CD4-positive, CD25-positive, alpha-beta regulatory T cell (primary cell): Measurements from ENCODE around the gene MED13L. TPM values are rescaled to one million over a fixed set of nuclear protein-coding genes. Genes with fewer than 3 reads are reported as not detected.

Experiments
- ATAC-seq, 2 donors: fragments of 150-1000 bp; cut with Tn5 transposase; one replicate each; pipeline ENCODE4 v1.10.0; 2021; ENCODE audit warnings: low read depth in 2 of 2, moderate number of reproducible peaks in 2 of 2, moderate library complexity in 1 of 2
- DNase-seq, 3 donors: peaks; one replicate each; pipeline versions ENCODE4 v3.0.0 to v3.0.0-alpha.2; 2012 to 2022; ENCODE audit warnings: mixed read lengths in 1 of 3
- H3K27ac ChIP-seq: one replicate; pipeline ENCODE4 v1.7.0; 2013; ENCODE audit warnings: mild to moderate bottlenecking, low read length; ENCODE audit not compliant: insufficient read depth, poor library complexity, severe bottlenecking
- H3K27me3 ChIP-seq: one replicate; pipeline ENCODE4 v1.7.0; 2013; ENCODE audit warnings: low read length; ENCODE audit not compliant: control insufficient read depth, insufficient read depth
- H3K36me3 ChIP-seq: one replicate; pipeline ENCODE4 v1.7.0; 2013; ENCODE audit warnings: mild to moderate bottlenecking, low read length, moderate library complexity; ENCODE audit not compliant: control insufficient read depth, insufficient read depth
- H3K4me1 ChIP-seq: 2 replicates; pipeline ENCODE4 v1.7.0; 2013; ENCODE audit warnings: mild to moderate bottlenecking, low read length; ENCODE audit not compliant: insufficient read depth, control insufficient read depth, poor library complexity, severe bottlenecking
- H3K4me3 ChIP-seq: one replicate; pipeline ENCODE4 v1.7.0; 2013; ENCODE audit warnings: low read depth, mild to moderate bottlenecking, low read length, moderate library complexity
- H3K9me3 ChIP-seq, 2 experiments: 1 replicate in 1 of 2; 2 replicates in 1 of 2; pipeline ENCODE4 v1.7.0; 2013; ENCODE audit warnings: low read length in 2 of 2, mild to moderate bottlenecking in 1 of 2, moderate library complexity in 1 of 2; ENCODE audit not compliant: control insufficient read depth in 2 of 2
- H3K27ac Mint-ChIP-seq, 3 donors: one replicate each; pipeline ENCODE4 v1.8.0; 2020 to 2022; ENCODE audit warnings: mild to moderate bottlenecking in 3 of 3, mixed read lengths in 3 of 3, moderate library complexity in 2 of 3
- H3K27me3 Mint-ChIP-seq: one replicate; pipeline ENCODE4 v1.8.0; 2022; ENCODE audit warnings: mild to moderate bottlenecking, mixed read lengths
- H3K36me3 Mint-ChIP-seq: one replicate; pipeline ENCODE4 v1.8.0; 2020; ENCODE audit warnings: mixed read lengths
- H3K4me1 Mint-ChIP-seq, 4 donors: one replicate each; pipeline ENCODE4 v1.8.0; 2020 to 2022; ENCODE audit warnings: mixed read lengths in 4 of 4, mild to moderate bottlenecking in 1 of 4
- H3K4me3 Mint-ChIP-seq, 4 donors: one replicate each; pipeline ENCODE4 v1.8.0; 2020 to 2022; ENCODE audit warnings: mild to moderate bottlenecking in 4 of 4, mixed read lengths in 4 of 4, moderate library complexity in 3 of 4
- H3K9me3 Mint-ChIP-seq, 7 donors: one replicate each; pipeline ENCODE4 v1.8.0; 2020 to 2022; ENCODE audit warnings: mixed read lengths in 7 of 7, mild to moderate bottlenecking in 3 of 7, moderate library complexity in 2 of 7
- polyA plus RNA-seq, 4 donors: library from polyadenylated mRNA; unstranded; fragments of 300-500 nt; fragmentation: Illumina TruSeq; gene quantifications; one replicate each; pipeline ENCODE4 v1.2.3, GENCODE V29; 2021
- total RNA-seq: library from RNA; stranded (reverse); gene quantifications from one replicate; pipeline ENCODE4 v1.2.3, GENCODE V29; 2022

Gene MED13L
- total and polyA plus RNA-seq, 5 donors from 2014 or later, result 4.5 to 179 (median 7.0) TPM

DNA sequence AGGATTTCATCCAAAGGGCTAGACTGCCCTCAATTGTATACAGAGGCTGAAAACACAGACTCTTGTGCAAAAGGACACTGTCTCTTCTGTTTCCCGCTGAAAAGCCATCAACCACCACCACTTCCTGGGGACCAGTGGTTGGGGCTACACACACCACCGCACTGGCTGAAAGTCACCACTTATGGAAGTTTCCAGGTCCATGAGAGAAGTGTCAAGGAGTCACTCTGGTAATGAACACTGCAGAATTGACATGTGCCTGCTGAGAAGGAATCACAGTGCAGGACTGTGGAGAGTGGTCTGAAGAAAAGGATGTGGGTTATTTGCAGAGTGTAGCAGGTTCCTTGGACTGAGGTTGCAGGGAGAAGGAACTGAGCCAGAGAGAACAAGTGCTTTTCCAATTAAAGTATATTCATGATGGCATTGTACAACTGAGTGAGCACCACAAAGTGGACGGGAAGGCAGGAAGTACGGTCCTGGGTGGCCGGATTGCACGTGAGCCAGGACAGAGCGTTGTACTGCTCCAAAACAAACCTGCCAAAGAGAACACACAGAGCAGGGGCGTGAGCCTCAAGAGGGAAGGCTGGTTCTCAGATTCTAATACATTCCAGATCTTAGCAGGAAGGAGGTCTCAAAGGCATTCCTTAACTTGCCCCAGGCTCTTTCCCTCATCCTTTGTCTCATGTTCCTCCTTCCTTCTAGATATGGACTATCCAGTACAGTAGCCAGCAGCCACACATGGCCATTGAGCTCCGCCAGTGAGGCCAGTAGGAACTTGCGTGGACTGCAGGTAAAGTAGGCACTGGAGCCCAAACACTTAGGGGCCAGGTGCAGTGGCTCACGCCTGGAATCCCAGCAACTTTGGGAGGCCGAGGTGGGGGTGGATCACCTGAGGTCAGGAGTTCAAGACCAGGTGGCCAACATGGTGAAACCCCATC lies 316.4 kb downstream of the MED13L start:
- Mint-ChIP-seq H3K27ac (peak overlapping the region in 1 of 3 donors; percentile 82), H3K4me1 (peaks cover 2 to 18% (median 9%) of the 10 kb centered on the region in 4 donors)
- peak in 1 of 3 donors; percentile 37 for DNase-seq

DNA sequence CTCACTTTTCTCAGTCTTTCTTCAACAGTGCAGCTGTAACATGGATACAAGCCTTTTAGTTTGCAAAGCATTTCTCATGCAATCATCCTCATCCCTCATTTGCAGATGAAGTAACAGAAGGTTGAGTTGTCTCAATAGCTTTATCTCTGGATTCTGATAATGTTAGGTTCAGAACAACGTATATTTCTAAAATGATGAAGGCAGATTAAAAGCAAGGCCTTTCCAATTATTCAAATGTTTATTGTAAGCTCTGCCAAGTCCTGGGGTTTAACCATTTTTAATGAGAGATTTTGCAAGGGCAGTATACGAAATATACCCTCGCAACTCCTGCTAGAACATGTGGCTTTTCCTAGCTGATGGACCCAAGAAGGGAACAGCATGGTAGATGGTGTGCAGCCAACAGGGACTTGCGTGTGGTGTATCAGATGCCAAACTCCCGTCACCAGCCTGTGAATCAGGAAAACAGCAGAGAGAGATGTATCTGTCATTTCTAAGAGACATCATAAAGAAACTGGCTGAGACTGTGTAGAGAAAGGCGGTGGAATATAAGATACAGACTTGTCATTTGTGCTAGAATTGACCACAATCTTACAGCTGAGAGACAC lies 319.7 kb downstream of the MED13L start:
- H3K4me1 ChIP-seq, result no peaks in the 10 kb centered on the region
- no peak overlapping the region for H3K4me3 ChIP-seq
- peaks cover 38% of the 10 kb centered on the region for H3K36me3 ChIP-seq
- Mint-ChIP-seq H3K27me3 (no peaks in the 10 kb centered on the region), H3K9me3 (no peaks in the 10 kb centered on the region), H3K27ac (peak overlapping the region in 1 of 3 donors; percentile 10), H3K4me1 (peaks cover 0 to 3% (median 0%) of the 10 kb centered on the region in 4 donors), H3K36me3 (peaks cover 18% of the 10 kb centered on the region), H3K4me3 (no peak overlapping the region)
- ATAC-seq (no peak), DNase-seq (no peak)
- H3K9me3 ChIP-seq, result no peaks in the 10 kb centered on the region
- H3K27me3 ChIP-seq, result no peaks in the 10 kb centered on the region
- no peak overlapping the region for H3K27ac ChIP-seq

More for the DNA sequence above, 316.4 kb downstream of the MED13L start:
- no peaks in the 10 kb centered on the region for H3K27me3 ChIP-seq
- ATAC-seq, result no peak
- H3K36me3 ChIP-seq, result peaks cover 68% of the 10 kb centered on the region
- Mint-ChIP-seq H3K4me3 (no peak overlapping the region), H3K9me3 (no peaks in the 10 kb centered on the region), H3K27me3 (no peaks in the 10 kb centered on the region), H3K36me3 (peaks cover 46% of the 10 kb centered on the region)
- H3K4me3 ChIP-seq, result no peak overlapping the region
- H3K9me3 ChIP-seq, result no peaks in the 10 kb centered on the region
- H3K27ac ChIP-seq, result no peak overlapping the region
- no peaks in the 10 kb centered on the region for H3K4me1 ChIP-seq

DNA sequence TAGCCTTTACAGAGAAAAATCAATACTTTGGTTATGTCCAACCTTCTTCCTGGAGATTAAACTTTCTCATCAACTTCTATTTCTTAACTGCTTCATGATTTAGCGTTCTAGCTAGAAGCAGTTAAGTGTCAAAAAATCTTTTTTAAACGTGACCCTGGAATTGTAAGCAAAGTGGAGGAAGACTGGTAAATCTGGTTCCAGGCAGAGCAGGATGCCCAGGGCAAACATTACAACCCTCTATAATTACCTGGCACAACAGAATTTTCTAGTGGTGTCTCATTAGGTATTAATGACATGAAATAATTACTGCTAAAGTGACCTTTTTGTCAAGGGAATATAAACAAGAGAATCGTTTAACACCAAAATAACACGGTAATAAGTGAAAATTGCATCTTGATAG lies 320.8 kb downstream of the MED13L start:
- H3K27ac Mint-ChIP-seq, result no peak overlapping the region
- no peak overlapping the region for H3K4me3 ChIP-seq
- peaks cover 14% of the 10 kb centered on the region for H3K36me3 Mint-ChIP-seq
- ATAC-seq (no peak), DNase-seq (no peak)
- H3K27me3 ChIP-seq, result no peaks in the 10 kb centered on the region
- H3K27ac ChIP-seq, result no peak overlapping the region
- H3K4me1 Mint-ChIP-seq, result peaks cover 0 to 3% (median 0%) of the 10 kb centered on the region in 4 donors
- H3K4me1 ChIP-seq, result no peaks in the 10 kb centered on the region
- peaks cover 0 to under 1% (median 0%) of the 10 kb centered on the region in 7 donors for H3K9me3 Mint-ChIP-seq
- no peaks in the 10 kb centered on the region for H3K27me3 Mint-ChIP-seq
- H3K4me3 Mint-ChIP-seq, result no peak overlapping the region
- peaks cover 28% of the 10 kb centered on the region for H3K36me3 ChIP-seq
- H3K9me3 ChIP-seq, result no peaks in the 10 kb centered on the region

DNA sequence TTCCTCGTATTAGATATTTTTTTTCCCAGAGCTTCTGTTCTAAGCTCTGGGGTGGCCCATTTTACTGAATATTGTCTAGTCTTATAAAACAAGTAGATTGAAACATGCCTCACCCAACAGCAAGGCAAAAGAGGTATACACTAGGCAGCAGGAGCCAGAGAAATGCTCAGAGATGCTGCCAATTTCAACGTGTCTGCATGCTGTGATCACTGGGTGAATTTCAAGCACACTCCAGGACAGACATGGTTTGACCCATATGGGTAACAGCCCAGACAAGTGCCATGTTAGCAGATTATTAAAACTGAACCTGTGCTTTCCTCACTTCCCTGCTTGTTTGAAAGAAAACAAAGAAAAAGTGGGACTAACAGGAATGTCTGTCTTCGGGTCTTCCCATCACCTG lies 321.3 kb downstream of the MED13L start:
- Histone ChIP-seq H3K9me3 (no peaks in the 10 kb centered on the region), H3K4me1 (no peaks in the 10 kb centered on the region), H3K27ac (no peak overlapping the region), H3K27me3 (no peaks in the 10 kb centered on the region), H3K36me3 (peaks cover 24% of the 10 kb centered on the region), H3K4me3 (no peak overlapping the region)
- Mint-ChIP-seq H3K36me3 (peaks cover 11% of the 10 kb centered on the region), H3K27me3 (no peaks in the 10 kb centered on the region), H3K27ac (peak overlapping the region in 1 of 3 donors; percentile 6), H3K4me3 (no peak overlapping the region), H3K9me3 (peaks cover 0 to 2% (median 0%) of the 10 kb centered on the region in 7 donors), H3K4me1 (peaks cover 0 to 3% (median 0%) of the 10 kb centered on the region in 4 donors)
- DNase-seq, result no peak
- ATAC-seq, result no peak

DNA sequence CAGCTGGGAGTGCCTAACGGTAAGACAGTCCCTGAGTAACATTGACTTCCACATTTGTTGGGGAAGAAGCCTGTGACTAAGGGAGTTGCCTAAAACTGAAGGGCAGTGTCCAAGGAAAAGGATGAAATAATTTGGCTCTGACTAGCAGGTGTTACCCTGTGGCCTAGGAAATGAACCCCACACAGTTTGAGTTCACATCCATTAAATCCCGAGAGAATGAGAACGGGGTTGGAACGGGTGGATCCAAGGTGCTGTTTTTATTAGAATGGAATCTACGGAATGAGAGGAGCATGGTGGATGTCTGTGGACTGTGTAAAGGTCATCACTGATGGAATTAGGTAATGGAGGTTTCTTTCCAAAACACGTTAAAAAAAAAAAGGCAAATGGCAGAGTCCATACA lies 324.0 kb downstream of the MED13L start:
- no peaks in the 10 kb centered on the region for H3K9me3 ChIP-seq
- no peak for ATAC-seq
- Mint-ChIP-seq H3K27ac (no peak overlapping the region), H3K36me3 (peaks cover 20% of the 10 kb centered on the region), H3K4me3 (no peak overlapping the region), H3K9me3 (peaks cover 0 to 2% (median 0%) of the 10 kb centered on the region in 7 donors), H3K27me3 (no peaks in the 10 kb centered on the region), H3K4me1 (peaks cover 0 to 3% (median 0%) of the 10 kb centered on the region in 4 donors)
- no peaks in the 10 kb centered on the region for H3K27me3 ChIP-seq
- no peak overlapping the region for H3K27ac ChIP-seq
- no peak for DNase-seq
- H3K4me1 ChIP-seq, result no peaks in the 10 kb centered on the region
- H3K4me3 ChIP-seq, result no peak overlapping the region
- H3K36me3 ChIP-seq, result peaks cover 8% of the 10 kb centered on the region

DNA sequence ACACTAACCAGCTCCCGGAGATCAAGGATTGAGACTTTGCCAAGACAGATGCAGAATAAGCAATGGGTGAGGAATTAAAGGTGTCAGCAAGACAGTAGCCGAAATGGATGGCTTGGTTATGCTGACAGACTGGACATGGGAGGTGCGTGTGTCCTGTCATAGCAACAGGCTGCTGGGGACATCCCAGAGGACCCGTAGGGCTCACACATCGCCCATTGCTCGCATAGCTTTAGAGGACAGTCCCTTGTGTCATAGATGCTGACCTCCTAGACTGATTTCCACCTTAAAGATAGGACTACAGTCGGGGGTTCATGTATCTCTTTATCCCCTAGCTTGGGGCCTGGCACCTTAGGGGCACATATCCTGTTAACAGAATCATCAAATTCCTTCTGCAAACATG lies 324.5 kb downstream of the MED13L start:
- H3K9me3 Mint-ChIP-seq, result peaks cover 0 to 2% (median 0%) of the 10 kb centered on the region in 7 donors
- no peaks in the 10 kb centered on the region for H3K27me3 ChIP-seq
- no peak overlapping the region for H3K27ac Mint-ChIP-seq
- peaks cover 0 to 3% (median 0%) of the 10 kb centered on the region in 4 donors for H3K4me1 Mint-ChIP-seq
- ATAC-seq, result no peak
- no peak overlapping the region for H3K4me3 ChIP-seq
- no peaks in the 10 kb centered on the region for H3K27me3 Mint-ChIP-seq
- H3K36me3 Mint-ChIP-seq, result peaks cover 20% of the 10 kb centered on the region
- H3K4me3 Mint-ChIP-seq, result no peak overlapping the region
- H3K4me1 ChIP-seq, result no peaks in the 10 kb centered on the region
- no peak for DNase-seq
- no peak overlapping the region for H3K27ac ChIP-seq
- no peaks in the 10 kb centered on the region for H3K9me3 ChIP-seq
- H3K36me3 ChIP-seq, result peaks cover 5% of the 10 kb centered on the region

DNA sequence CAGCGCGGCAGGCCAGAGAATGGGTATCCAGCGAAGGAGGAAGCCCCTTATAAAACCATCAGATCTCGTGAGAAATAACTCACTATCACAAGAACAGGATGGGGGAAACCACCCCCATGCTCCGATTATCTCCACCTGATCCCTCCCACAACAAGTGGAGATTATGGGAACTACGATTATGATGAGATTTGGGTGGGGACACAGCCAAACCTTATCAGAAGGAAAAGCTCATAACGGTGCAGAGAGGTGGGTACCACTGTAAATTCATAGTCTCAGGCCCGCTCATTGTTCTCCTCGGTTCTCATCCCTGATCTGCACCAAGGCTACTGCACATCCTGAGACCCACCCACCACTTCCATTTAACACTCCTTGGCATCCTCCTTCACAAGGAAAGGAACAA lies 326.5 kb downstream of the MED13L start:
- Histone ChIP-seq H3K9me3 (no peaks in the 10 kb centered on the region), H3K36me3 (no peaks in the 10 kb centered on the region), H3K4me3 (no peak overlapping the region), H3K4me1 (no peaks in the 10 kb centered on the region), H3K27me3 (no peaks in the 10 kb centered on the region), H3K27ac (no peak overlapping the region)
- ATAC-seq, result no peak
- Mint-ChIP-seq H3K27ac (no peak overlapping the region), H3K4me3 (no peak overlapping the region), H3K9me3 (peaks cover 0 to 2% (median 0%) of the 10 kb centered on the region in 7 donors), H3K4me1 (peaks cover 0 to 3% (median 0%) of the 10 kb centered on the region in 4 donors), H3K27me3 (no peaks in the 10 kb centered on the region), H3K36me3 (peaks cover 22% of the 10 kb centered on the region)
- DNase-seq, result no peak
